Inflammatory macrophage treated with lipopolysaccharide for 1 hour (primary cell): ENCODE measurements around the gene FABP7.
"Not testable (repeated sequence)": the region's sequence is repeated elsewhere in the genome, so short reads cannot be mapped to it uniquely, and the experiment has no call there.

Experiments
- DNase-seq, 2 donors: peaks; one replicate each; pipeline ENCODE4 v3.0.0-alpha.2; 2020 to 2022

FABP7 gene

DNA sequence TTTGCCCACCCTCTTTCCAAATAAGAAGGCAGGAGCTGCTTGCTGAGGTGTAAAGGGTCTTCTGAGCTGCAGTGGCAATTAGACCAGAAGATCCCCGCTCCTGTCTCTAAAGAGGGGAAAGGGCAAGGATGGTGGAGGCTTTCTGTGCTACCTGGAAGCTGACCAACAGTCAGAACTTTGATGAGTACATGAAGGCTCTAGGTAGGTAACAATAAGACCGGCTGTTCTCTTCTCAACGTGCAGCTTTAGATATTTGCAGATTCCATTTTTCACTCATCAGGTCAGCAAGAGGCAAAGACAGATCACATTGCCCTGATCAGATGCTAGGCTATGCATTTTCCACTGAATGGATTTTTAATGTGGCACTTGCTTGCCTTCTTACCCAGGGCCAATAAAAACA lies at the start of gene FABP7:
FABP7 (plus strand) TSS at position 50 of the 400 bp plus-strand sequence; CDS start at position 129, 79 bp downstream.
- DNase-seq, result no peak

DNA sequence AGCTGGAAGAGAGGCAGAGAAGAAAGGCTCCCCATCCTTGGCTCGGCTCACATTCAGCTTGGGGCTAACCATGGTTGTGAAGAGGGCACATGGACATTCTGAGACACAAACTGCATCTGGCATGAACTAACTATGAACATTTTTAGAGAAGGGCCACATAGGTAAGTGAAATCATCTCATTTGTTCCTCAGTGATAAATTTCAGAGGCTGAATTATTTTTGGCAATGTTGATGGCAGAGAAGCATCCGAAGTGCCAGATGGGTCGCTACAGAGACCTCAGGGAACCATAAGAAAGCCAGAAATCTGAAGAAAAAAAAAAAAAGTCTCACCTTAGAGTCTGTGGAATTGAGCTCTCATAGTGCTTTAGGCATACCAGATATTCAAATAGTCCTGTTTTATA lies 49.2 kb upstream of the FABP7 start:
- no peak for DNase-seq

DNA sequence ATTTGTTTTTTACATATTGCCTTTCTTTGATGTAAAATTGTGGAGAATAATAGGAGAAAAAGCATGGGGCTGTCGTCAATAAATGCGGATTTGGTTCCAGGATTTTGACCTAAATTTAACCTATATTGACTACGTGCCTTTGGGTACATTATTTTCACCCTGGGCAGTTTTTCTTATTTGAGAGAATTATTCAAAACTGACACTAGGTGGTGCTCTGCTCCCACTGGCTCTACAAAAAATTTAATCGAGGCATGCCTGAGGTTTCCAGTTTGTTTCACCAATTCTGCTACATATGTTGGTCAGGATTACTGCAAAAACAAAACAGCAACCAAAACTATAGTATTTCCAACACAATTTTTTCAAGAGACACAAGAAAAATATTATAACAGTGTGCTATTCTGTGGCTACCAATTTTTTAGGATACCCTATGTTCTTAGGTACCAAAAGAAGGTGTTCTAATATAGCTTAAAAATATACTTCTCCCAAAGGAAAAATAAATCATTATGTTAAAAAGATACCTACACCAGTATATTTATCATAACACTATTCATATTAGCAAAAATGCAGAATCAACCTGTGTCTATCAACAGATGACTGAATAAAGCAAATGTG lies 48.6 kb upstream of the FABP7 start:
- peak in 1 of 2 donors; percentile 70 for DNase-seq

DNA sequence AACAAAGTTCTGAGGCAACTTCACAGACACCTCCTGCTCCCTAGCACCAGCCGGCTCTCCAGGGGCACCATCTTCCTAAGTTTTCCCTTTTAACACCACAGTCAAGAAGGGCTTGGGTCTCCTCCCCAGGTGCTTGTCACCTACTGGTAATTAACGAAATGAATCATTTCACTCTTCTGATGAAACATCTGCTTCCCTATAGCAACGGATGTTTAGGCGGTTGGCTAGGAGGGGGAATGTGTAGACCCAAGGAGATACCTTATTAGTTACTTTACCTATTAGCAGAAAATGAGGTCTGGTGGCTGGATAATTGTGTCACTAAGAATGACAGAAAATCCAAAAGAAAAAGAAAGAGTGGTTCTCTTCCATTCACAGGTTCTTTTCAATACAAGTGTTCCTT lies 46.3 kb upstream of the FABP7 start:
- no peak for DNase-seq

DNA sequence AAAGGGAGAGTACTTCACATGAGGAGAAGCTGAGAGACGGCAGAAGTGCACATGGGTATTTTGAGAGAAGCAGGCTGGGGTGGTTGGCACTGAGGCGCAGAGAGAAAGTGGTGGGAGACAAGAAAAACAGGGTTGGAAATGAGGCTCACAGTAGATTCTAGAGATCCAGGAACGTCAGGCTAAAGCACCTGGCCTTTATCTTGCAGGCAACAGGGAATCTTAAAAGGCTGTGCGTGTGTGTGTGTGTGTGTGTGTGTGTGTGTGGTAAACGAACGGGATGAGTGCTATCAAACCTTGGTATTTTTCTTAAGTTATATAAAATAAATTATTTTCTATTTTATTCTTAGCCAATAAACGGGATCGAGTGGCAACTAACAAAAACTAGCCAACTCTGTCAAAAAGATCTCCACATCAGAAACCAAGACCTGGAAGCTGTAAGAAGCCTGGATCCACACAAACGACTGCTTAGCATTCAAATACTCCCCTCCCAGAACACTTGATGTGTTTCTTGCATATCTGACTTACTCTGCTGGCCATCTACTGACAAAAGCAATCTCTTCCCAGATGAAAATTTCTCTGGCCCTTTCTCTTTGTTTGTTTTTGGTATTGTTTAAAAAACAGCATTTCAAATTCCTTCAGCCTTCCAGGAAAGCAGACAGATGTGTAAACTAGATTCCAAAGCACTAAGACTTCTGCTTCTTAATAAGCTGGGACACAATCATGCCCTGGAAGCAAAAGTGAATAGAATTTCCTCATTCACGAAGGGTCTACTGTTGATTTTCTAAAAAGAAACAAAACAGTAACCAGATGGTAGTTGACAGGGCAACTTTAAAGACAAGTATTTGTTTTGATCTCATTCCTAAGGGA lies 44.8 kb upstream of the FABP7 start:
- DNase-seq, result no peak

DNA sequence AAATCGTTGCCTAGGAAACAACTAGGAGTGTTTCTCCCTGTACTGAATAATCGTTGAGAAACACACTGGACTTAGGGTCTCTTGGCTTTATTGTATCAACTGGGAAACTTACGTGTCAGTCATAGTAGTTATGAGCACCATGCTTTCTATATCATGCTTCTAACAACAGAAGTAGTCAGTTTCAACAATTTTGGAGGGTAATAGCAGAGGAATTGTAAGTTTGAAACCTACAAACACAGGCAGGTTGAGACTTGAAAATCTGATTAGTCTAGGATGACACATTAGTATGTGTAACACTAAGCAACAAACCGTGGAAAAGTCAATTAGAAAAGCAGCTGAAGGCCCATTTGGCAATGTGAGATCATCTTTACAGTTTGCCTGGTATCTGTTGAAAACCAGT lies 43.9 kb upstream of the FABP7 start:
- no peak for DNase-seq

DNA sequence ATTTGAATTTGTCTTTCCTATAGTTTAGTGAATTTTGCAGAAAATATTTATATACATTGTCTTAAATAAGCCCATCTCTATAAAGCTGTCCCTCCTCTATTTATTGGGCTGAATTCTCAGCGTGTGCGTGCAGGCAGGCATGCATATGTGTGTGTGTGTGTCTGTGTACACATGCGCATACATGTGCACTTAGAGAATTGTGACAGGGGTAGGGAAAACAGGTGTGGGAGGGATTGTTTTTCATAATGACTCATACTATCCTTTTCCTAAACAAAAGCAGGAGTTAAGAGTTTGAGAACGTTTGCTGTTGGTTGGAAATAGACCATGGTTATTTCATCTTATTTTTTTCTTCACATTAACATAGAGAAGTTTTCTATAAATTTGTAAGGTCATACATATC lies 43.4 kb upstream of the FABP7 start:
- DNase-seq, result no peak

DNA sequence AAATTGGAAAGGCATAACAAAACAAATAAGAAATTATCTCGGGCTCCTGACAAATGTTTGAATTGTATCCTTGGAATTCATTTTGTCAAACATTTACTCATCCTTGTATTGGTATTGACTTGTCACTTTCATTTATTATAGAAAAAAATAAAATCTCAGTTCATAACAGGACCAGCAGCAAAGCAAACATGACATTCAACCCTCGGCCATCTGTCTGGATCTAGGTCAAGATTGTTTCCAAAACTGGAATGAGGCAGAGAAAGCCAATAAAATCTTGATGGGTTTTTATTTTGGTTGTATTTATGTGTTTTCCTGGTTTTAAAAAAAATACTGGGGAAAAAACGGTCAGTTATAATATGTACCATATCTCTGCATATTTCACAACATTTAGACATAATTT lies 42.9 kb upstream of the FABP7 start:
- DNase-seq, result no peak

DNA sequence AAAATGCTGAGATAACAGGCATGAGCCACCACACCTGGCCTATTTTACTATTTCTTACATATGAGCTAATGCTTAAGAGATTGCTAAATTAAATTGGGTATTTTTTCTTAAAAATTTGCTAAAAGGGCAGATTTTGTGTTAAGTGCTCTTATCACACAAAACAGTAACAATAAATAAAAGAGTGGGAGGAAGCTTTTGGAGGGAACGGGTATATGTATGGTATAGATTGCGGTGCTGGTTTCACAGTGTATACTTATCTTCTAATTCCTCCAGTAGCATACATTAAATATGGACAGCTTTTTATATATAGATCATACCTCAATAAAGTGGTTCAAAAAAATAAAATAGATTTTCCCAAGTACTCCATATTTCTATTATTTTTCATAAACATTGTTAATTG lies 39.4 kb upstream of the FABP7 start:
- DNase-seq, result no peak

DNA sequence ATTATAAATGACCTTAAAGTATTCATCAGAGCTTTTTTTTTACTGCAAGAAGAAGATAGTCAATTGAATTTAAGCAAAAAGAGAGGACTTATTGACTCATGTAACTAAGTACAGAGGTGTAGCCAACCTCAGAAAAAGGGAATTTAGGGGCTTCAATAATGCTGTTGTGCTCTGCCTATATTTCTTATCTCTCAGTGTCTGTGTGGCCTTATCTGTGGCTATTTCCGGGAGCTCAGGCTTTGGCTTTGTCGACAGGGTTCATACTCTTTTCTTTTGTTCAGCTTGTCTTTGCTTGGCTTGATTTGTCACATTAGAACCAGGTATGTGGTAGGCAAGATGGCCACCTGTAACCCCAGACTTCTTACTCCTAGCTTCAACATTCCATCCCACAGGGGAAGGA lies 38.6 kb upstream of the FABP7 start:
- DNase-seq, result no peak

DNA sequence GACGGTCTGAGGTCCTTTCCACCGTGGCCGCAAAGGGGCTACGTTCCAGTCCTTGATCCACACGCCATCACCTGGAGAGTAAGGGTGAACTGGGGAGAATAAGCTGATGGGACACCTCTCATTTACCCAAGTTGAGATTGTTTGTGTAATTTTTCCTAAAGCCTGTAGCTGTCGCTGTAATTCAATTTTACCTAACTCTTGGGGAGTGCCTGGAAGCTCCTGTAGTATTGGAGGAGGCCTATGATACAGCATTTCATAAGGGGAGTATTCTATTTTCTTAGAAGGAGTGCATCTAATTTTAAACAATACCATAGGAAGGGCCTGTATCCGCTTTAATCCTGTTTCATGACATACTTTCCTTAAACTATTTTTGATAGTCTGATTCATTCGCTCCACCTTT lies 35.3 kb upstream of the FABP7 start:
- peak in 1 of 2 donors; percentile 31 for DNase-seq

DNA sequence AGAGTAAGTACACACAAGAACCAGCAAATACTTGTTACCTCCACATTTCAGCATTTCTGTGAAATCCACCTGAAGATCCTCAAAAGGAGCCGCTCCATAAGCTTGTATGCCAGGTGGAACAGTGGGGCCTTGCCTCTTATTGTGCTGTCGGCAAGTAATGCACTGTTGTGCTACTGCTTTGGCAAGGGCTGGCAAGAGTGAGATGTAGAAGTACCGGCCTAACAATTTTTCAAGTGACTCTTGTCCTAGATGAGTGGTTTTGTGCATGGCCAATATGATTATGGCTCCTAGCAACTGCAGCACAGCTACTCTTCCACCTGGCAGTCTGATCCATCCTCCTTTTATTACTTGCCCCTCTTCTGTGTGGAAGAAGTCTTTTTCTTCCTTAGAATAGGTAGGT lies 34.7 kb upstream of the FABP7 start:
- DNase-seq, result not testable (repeated sequence)

DNA sequence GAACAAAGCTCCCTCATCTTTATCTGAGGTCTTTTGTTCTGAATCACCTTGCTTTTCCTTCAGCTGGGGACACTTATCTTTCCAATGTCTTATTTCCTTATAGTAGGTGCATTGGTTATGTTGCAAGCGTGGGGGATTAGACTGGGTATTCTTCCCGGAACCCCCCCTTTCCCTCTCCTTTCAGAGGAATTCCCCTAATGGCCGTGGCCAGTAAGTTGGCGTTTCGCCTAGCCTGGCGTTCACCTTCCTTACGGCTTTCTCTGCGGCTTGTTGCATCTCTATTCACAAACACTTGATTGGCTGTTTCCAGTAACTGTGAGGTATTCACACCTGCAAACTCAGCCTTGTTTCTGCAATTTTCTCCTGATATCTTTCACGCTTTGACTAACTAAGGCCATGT lies 32.8 kb upstream of the FABP7 start:
- DNase-seq, result no peak

DNA sequence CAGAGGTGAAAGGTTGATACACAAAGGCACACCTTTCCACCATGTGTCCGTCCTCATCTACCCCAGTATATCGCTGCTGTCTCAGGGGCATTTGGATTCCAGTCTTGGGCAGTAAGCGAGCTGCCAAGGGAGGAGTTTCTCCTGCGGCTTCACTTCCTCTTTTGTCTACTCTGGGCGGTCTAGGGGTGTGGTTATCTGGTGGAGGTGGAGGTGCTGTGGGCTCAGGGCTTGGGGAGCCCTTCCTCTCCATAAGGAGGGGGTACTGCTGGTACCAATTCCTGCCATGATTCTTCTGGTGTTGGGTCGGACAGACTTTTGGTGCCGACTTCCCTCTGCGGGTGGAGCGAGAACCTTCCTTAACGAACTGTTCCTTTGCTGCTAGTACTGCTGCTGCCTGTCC lies 31.9 kb upstream of the FABP7 start:
- DNase-seq, result peak; percentile 28 to 35

DNA sequence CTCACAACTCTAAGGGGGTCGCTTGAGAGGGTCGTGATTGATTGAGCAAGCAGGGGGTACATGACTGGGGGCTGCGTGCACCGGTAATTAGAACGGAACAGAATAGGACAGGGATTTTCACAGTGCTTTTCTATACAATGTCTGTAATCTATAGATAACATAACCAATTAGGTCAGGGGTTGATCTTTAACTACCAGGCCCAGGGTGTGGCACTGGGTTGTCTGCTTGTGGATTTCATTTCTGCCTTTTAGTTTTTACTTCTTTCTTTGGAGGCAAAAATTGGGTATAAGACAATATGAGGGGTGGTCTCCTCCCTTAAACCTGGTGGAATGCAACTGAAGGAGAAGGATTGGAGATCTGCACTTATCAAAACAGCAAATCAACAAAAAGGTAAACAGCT lies 30.6 kb upstream of the FABP7 start:
- DNase-seq, result not testable (repeated sequence)

DNA sequence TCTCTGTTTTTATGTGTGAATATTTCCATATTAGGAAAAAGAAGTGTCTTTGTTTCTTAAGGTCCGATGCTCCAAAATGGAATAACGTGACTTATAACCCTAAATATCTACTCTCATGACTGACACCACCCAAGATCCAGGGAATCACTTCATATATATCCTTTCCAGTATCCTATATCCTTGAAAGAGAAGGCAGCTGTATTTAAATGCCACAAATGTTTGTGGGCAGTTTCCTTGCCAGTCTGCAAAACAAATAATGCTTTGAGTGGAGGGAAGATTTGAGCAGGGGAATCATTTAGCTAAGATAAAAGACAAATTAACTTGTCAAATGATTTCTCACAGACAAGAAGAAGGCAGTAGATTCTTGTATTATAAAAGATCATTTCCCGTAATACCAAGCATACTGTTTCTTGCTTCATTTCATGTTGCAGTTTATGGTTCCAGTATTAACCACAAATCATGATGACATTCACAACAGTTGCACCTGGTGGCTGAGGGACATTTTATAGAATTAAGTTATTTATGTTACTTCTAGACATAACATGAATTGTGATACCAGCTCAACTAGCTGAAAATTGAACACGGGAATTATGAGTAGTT lies 30.0 kb upstream of the FABP7 start:
- DNase-seq, result no peak

DNA sequence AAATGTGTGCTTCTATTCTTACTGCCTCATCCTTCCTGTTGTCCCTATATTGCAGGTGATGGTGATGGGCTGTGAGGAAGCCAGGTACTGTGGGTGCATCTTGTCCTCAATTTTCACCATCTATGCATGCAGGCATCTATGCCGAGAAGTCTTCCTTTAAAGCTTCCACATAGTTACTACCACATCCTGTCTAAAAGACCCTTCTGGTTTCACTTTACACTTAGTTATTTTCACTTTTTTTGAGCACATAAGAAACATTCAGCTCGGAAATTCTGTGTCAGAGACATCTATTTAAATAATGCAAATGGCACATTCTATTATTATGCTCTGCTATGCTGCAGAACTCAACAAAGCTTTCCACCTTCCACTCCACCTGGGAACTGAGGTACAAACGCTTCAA lies 28.2 kb upstream of the FABP7 start:
- no peak for DNase-seq

DNA sequence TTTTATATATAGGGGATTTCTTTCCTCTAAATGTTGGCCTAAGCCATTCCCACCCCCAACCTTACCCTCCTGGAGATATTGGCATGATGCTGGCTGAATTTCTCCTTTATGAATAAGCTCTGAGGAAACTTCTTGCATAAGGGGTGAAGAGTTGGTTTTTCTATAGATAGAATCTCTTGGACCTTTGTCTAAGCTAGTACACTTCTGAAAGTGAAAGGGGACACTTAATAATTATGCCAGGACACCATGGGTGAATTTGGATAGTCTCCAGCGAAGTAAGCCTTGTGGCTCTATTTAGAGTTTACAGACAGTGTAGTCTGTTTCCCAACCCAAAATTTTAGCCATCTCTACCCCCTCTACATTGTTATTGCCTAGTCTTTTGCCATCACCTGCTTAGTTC lies 27.1 kb upstream of the FABP7 start:
- DNase-seq, result peak; percentile 25 to 52

DNA sequence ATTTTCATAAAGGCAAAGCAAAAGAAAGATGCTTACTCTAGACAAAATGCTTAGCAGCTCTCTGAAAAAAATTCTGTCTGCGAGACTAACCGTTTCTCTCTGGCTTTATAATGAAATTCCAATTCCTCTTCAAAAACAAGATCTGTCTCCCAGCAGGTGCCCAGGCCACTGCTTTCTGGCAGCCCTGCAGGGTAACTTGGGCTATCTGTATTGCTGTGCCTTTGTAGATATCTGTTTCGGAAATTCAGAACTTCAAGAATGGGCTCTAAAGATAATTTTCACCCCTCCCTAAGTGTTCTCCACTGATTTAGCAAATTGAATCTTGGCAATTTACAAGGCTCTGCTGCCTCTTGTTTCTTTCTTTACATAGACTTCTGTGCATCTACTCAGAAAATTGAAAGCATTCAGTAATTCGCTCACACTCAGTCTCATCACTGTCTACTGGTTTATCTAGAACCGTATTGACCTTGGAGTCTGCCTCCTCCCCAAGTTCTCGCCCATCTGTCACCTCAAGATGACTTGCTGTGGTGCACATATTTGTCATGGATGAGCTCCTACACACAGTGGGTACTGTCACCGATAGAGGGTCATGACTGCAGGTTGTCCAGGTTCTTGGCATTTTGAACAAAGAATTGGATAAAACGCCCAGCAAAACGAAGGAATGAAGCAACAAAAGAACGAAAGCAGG lies 26.4 kb upstream of the FABP7 start:
- DNase-seq, result no peak

DNA sequence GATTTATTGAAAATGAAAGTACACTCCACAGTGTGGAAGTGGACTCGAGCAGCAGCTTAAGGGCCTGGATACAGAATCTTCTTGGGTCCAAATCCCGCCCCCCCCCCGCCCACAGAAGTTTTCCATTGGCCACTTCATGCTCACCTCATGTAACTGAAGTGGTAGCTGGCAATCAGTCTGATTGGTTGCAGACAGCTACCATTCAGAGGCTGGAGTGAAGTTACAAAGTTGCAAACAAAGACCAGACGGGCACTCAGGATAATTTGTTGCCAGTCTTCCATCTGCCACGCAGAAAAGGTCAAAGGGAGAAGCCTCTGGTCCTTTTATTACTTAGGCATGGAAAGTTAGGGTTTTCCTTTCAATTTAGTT lies 25.8 kb upstream of the FABP7 start:
- DNase-seq, result no peak

DNA sequence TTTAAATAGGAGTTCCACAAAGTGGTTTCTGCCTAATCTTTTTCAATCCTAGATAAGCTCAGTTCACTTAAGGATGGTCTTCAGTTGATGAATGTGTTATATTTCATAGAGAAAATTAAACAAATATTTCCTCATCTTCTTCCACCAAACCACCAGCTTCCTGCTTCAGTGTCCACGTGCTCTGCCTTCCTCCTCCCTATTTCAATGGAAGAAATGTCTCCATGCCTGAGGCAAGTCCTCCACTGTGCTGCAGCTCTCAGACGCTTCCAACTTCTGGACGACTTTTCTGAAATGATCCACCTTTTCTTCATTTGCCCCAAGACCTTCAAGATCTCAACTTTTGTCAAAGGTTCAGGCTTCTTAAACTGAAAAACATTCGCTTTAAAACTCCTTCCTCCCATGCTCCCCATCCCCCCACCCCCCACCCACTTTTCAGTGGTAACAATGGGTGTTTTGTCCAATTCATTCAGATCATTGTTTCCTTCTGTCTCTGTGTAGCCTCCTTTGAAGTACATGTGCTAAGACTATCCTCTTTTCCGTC lies 25.3 kb upstream of the FABP7 start:
- DNase-seq, result peak in 1 of 2 donors; percentile 32

DNA sequence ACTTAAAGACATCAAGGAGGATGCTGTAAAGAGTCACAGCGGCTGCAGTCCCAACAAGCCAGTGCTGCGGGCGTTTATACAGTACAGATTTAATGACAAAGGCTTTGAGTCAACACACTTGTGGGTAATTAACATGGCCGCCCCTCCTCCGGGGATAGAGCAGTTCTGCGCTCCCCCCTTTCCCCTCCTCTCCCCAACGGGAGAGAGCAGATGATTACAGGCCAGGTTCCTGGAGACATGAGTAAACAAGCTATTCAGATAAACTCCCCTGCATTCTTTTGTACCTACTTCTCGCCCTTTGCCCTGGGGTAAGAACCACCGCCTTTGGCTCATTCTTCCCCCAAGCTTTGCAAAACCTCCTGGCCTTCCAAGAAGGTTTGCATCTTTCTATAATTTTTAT lies 23.6 kb upstream of the FABP7 start:
- no peak for DNase-seq

DNA sequence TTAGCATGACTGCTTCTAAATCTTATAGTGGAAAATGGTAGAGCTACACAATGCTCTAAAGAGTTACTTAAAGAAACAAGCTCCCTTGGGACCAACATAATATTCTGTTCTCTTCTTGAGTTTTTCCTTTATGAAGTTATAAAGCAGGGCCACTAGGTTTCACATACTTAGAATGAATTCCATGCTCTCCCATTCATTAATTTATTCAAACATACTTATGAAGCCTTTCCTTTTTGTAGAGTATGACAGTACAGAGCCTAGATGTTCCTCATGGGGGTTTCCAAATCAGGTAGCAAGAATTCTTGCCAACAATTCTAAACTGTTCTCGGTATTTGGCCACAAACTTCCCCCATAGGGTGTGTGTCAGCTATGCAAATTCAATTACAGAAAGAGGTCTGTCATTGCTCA lies 20.6 kb upstream of the FABP7 start:
- peak; percentile 90 to 91 for DNase-seq
